Neural progenitor cell (in vitro differentiated cells): ENCODE measurements around the gene MCF2L2.

Experiments
- EZH2 ChIP-seq: fragments of 200-600 bp; sonication (generic); IDR thresholded peaks from 2 replicates; pipeline ENCODE4 v1.6.1; 2017; ENCODE audit warnings: antibody characterized with exemption, mild to moderate bottlenecking, moderate library complexity
- EZH2phosphoT487 ChIP-seq: fragments of 200-600 bp; sonication (generic); IDR thresholded peaks from 2 replicates; pipeline ENCODE4 v1.6.1; 2017; ENCODE audit warnings: antibody characterized with exemption
- TF ChIP-seq, protein P1 (sequence below): fragments of 200-600 bp; sonication (generic); IDR thresholded peaks from 2 replicates; pipeline ENCODE4 v1.5.1; 2017; ENCODE audit warnings: antibody characterized with exemption, mild to moderate bottlenecking

DNA sequence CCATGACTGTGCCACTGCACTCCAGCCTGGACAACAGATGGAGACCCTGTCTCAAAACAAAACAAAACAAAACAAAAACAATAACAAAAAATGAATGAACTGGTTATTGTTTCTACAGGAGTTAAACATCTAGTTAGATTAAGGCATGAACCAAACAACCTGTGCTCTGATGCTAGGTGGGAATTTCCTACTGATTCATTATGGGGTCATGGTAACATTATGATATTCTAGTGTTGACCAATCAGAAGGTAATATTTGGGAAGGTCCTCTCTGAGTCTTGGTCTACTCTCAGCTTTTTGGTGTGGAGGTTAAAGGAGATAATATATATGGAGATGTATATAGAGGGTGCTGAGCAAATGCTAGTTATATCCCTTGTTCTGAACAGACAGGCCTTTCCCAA is 37.6 kb downstream of the MCF2L2 start:
- TF ChIP-seq, protein P1, sequence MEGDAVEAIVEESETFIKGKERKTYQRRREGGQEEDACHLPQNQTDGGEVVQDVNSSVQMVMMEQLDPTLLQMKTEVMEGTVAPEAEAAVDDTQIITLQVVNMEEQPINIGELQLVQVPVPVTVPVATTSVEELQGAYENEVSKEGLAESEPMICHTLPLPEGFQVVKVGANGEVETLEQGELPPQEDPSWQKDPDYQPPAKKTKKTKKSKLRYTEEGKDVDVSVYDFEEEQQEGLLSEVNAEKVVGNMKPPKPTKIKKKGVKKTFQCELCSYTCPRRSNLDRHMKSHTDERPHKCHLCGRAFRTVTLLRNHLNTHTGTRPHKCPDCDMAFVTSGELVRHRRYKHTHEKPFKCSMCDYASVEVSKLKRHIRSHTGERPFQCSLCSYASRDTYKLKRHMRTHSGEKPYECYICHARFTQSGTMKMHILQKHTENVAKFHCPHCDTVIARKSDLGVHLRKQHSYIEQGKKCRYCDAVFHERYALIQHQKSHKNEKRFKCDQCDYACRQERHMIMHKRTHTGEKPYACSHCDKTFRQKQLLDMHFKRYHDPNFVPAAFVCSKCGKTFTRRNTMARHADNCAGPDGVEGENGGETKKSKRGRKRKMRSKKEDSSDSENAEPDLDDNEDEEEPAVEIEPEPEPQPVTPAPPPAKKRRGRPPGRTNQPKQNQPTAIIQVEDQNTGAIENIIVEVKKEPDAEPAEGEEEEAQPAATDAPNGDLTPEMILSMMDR: no peak
- TF ChIP-seq EZH2phosphoT487: no peak
- no peak for TF ChIP-seq EZH2
